Activated CD8-positive, alpha-beta T cell treated with anti-CD3 and anti-CD28 coated beads for 36 hours (primary cell): ENCODE measurements around the gene CRKL. TPM values are rescaled to one million over a fixed set of nuclear protein-coding genes. Genes with fewer than 3 reads are reported as not detected.
A peak's percentile ranks its signal among the peaks of the same experiment; 100 is the strongest.

Experiments used
- ATAC-seq: fragments of 200-7000 bp; cut with Tn5 transposase; one replicate; pipeline ENCODE4 v1.10.0; 2021; ENCODE audit warnings: mild to moderate bottlenecking, moderate library complexity
- CTCF ChIA-PET: fragments of 350-600 bp; sonication (Branson Sonifier 250); formaldehyde crosslinking; loops from one replicate; lab custom pipeline; 2021; ENCODE audit warnings: antibody characterized with exemption; lab: Charles Lee
- POLR2A ChIA-PET: fragments of 350-600 bp; sonication (Branson Sonifier 250); formaldehyde crosslinking; loops from one replicate; lab custom pipeline; 2021; ENCODE audit warnings: antibody characterized with exemption; lab: Charles Lee
- DNase-seq: peaks from one replicate; pipeline ENCODE4 v3.0.0-alpha.2; 2020
- H3K27ac Mint-ChIP-seq: one replicate; pipeline ENCODE4 v1.8.0; 2021; ENCODE audit warnings: mild to moderate bottlenecking, mixed read lengths
- H3K27me3 Mint-ChIP-seq: one replicate; pipeline ENCODE4 v1.8.0; 2021; ENCODE audit warnings: mixed read lengths
- H3K36me3 Mint-ChIP-seq: one replicate; pipeline ENCODE4 v1.8.0; 2021; ENCODE audit warnings: low read depth, mixed read lengths
- H3K4me1 Mint-ChIP-seq: one replicate; pipeline ENCODE4 v1.8.0; 2021; ENCODE audit warnings: low read depth, mixed read lengths
- H3K4me3 Mint-ChIP-seq: one replicate; pipeline ENCODE4 v1.8.0; 2021; ENCODE audit warnings: mild to moderate bottlenecking, moderate library complexity, mixed read lengths
- H3K9me3 Mint-ChIP-seq: one replicate; pipeline ENCODE4 v1.8.0; 2021; ENCODE audit warnings: mixed read lengths
- CTCF ChIP-seq: fragments of 200-600 bp; IDR thresholded peaks from one replicate; pipeline ENCODE4 v1.8.0; 2022; ENCODE audit warnings: antibody characterized with exemption, mild to moderate bottlenecking
- intact Hi-C: fragments of 100-400 bp; cut with micrococcal nuclease; formaldehyde crosslinking; loops from one replicate; pipeline ENCODE4 v1.10.0; 2022
- total RNA-seq, 2 experiments: library from RNA; stranded (reverse); gene quantifications; one replicate each; pipeline ENCODE4 v1.2.3, GENCODE V29; 2021

The CRKL gene
- total RNA-seq, 2 experiments from 2014 or later = 99.1 to 102 TPM

DNA sequence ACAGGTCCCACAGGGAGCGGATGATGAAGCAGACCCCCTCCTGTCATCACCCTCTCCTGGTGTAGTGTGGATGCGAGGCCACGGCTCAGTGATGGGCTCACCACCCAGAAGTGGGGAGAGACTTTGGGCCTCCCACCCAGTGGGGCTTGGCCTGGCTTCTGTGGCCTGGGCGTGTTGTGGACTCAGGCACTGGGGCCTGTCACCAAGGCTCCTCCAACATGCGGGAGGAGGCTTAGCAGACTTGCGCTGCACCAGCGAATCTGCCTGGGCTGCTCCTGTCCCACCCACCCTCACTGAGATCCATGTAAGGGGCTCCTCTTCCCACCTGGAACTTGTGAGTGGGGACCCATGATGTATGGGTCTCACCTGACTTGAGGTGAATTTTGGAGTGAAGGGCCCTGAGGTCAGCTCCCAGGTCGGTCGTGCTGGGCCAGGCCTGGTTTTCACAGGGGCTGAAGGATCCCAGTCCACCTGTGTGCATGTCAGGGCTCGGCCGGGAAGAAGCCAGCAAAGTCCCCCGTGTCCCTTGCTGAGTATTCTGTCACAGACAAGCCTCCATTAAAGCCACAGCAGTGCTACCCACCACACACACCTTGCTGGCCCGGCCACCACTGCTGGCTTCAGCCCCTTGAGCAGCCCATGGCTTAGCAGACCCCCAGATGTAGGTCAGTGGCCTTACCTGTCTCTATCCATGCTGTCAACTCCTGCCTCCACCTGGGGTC lies 80.5 kb downstream of the CRKL start:
- Mint-ChIP-seq H3K4me3 (no peak overlapping the region), H3K27ac (peak overlapping the region; percentile 31), H3K27me3 (no peaks in the 10 kb centered on the region), H3K9me3 (no peaks in the 10 kb centered on the region), H3K36me3 (peaks cover 3% of the 10 kb centered on the region), H3K4me1 (peaks cover 7% of the 10 kb centered on the region)
- TF ChIP-seq CTCF = no peak
- DNase-seq = no peak
- intact Hi-C loops = no loop called here
- ChIA-PET CTCF (no interaction called here), POLR2A (interaction anchor here (1.0 to 5.0 kb wide), 2 partner anchors 12 to 16 kb away, joined by 3 to 20 read pairs; no protein-coding TSS in a partner anchor)
- ATAC-seq = no peak

DNA sequence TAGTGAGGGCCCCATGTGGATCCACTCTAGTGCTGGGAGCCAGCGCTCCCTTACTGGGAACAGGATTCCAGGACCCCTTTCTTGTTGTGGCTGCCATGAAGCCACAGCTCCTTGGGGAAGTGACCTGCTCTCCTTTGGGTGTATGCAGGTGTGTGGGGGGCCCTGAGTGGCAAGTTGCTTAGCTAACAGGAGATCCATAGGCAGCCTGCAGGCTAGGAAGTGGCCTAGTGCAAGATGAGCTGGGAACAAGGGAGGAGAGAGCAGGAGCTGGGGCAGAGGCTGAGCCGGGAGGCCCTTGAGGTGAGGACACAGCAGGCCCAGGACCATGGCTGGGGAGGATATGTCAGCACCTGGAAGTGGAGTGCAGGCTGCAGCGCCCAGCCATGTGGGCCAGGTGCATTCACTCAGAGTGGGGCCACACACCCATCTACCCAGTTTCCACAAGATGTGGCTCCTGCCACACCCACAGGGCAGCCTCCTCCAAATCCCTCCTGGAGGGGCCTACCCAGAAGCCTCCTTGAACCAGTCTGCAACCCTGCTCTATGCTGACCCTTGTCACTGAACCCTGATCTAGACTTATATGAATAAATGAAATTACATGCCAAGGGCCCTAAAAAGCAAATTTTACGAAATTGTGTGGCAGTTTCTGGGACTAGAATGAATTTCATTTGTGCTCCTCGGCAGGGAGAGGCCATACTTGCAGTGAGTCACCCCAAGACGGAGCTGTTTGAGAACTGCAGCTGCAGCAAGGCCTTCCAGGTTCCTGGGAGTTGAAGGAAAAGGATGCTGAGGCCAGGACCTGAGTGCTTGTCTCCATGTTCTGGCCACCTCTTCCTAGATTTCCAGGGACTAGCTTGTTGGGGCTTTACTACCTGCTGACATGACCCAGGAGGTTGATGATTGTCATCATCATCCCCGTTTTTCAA lies 81.5 kb downstream of the CRKL start:
- intact Hi-C loops = no loop called here
- CTCF ChIA-PET = interaction anchor here (0.8 to 1.5 kb wide), 2 partner anchors 37 to 57 kb away, joined by 3 to 9 read pairs; no protein-coding TSS in a partner anchor
- H3K27ac Mint-ChIP-seq = peak overlapping the region; percentile 38

GRCh38 chr22:20999350-21000206 lies 82.4 kb downstream of the CRKL start:
- intact Hi-C loops = no loop called here
- ATAC-seq (no peak), DNase-seq (no peak)
- CTCF ChIA-PET = interaction anchor here (0.8 to 1.5 kb wide), 2 partner anchors 38 to 56 kb away, joined by 3 to 9 read pairs; no protein-coding TSS in a partner anchor
- Mint-ChIP-seq H3K27ac (peak overlapping the region; percentile 96), H3K27me3 (no peaks in the 10 kb centered on the region), H3K36me3 (peaks cover 3% of the 10 kb centered on the region), H3K9me3 (no peaks in the 10 kb centered on the region), H3K4me1 (peaks cover 15% of the 10 kb centered on the region), H3K4me3 (peak overlapping the region; percentile 92)
- no peak for TF ChIP-seq CTCF
- POLR2A ChIA-PET = interaction anchor here (1.1 to 5.5 kb wide), 6 partner anchors 9 to 79 kb away, joined by 3 to 51 read pairs (median 12); partner anchors contain the start of genes LZTR1 and P2RX6

More for the DNA sequence above, 81.5 kb downstream of the CRKL start:
- TF ChIP-seq CTCF = no peak
- H3K27me3 Mint-ChIP-seq = no peaks in the 10 kb centered on the region
- H3K9me3 Mint-ChIP-seq = no peaks in the 10 kb centered on the region
- POLR2A ChIA-PET = interaction anchor here (1.0 to 5.5 kb wide), 5 partner anchors 8 to 42 kb away, joined by 3 to 51 read pairs (median 20); partner anchors contain the start of gene LZTR1
- no peak for ATAC-seq
- H3K4me3 Mint-ChIP-seq = no peak overlapping the region
- DNase-seq = no peak
- peaks cover 3% of the 10 kb centered on the region for H3K36me3 Mint-ChIP-seq
- peaks cover 9% of the 10 kb centered on the region for H3K4me1 Mint-ChIP-seq

- DNase-seq (peak; percentile 22), ATAC-seq (no peak)
- intact Hi-C loops = no loop called here
- Mint-ChIP-seq H3K9me3 (no peaks in the 10 kb centered on the region), H3K4me1 (peaks cover 15% of the 10 kb centered on the region), H3K27me3 (no peaks in the 10 kb centered on the region), H3K4me3 (peak overlapping the region; percentile 92), H3K27ac (peak overlapping the region; percentile 96), H3K36me3 (peaks cover 3% of the 10 kb centered on the region)
- ChIA-PET POLR2A (interaction anchor here (1.1 to 5.5 kb wide), 5 partner anchors 10 to 80 kb away, joined by 3 to 51 read pairs (median 20); partner anchors contain the start of genes LZTR1 and P2RX6), CTCF (interaction anchor here (0.7 to 1.5 kb wide), 2 partner anchors 20 to 39 kb away, joined by 3 to 9 read pairs; no protein-coding TSS in a partner anchor)
- no peak for TF ChIP-seq CTCF
These were observed 83.2 kb downstream of the CRKL start for GRCh38 chr22:21000207-21000986.
